ENCODE data around the gene SSH2.

- TF ChIP-seq SMARCE1 (IDR thresholded peaks at IDR 0.05; ENCODE audit: borderline replicate concordance) (no peak), NFE2L1 (CRISPR knock-in tag; IDR thresholded peaks at IDR 0.05; ENCODE audit: borderline replicate concordance) (no peak), FOXK2 (IDR thresholded peaks at IDR 0.05) (no peak), CEBPB (IDR thresholded peaks at IDR 0.05; ENCODE audit: borderline replicate concordance, low read depth, low read length) (no peak), CTCF (CRISPR knock-in tag; IDR thresholded peaks at IDR 0.05) (no peak), MTA3 (CRISPR knock-in tag; IDR thresholded peaks at IDR 0.05) (no peak)
Observed at GRCh38 chr17:29663155-29663554, 266.9 kb downstream of the SSH2 start.

All from HepG2 (cell line).